ENCODE data around the gene HSD17B2. TPM values are rescaled to one million over a fixed set of nuclear protein-coding genes. Genes with fewer than 3 reads are reported as not detected.
A peak's percentile ranks its signal among the peaks of the same experiment; 100 is the strongest.

HSD17B2 gene
- total and polyA plus RNA-seq, 4 donors = 0.48 to 2.5 (median 1.1) TPM

GRCh38 chr16:82016263-82016662 is 18.8 kb upstream of the HSD17B2 start:
- DNase-seq (ENCODE audit: low read depth in 4 of 6, low spot score in 6 of 6) = peak in 1 of 6 donors; percentile 69
- Histone ChIP-seq H3K36me3 (ENCODE audit: control insufficient read depth, insufficient read depth, low read length) (no peaks in the 10 kb centered on the region), H3K27ac (ENCODE audit: low read depth, low read length) (no peak overlapping the region), H3K27me3 (ENCODE audit: control insufficient read depth, insufficient read depth, low read length) (peaks cover 4% of the 10 kb centered on the region), H3K4me1 (ENCODE audit: control insufficient read depth, insufficient read depth, low read length) (no peaks in the 10 kb centered on the region), H3K9me3 (ENCODE audit: control insufficient read depth, insufficient read depth, low read length) (peaks cover 2% of the 10 kb centered on the region), H3K4me3 (ENCODE audit: low read depth, low read length) (no peak overlapping the region)
- WGBS (ENCODE audit: insufficient coverage) = 56% methylated on average over 1 of the region's 7 CpGs

GRCh38 chr16:82016964-82017363 is 18.1 kb upstream of the HSD17B2 start:
- Histone ChIP-seq H3K4me3 (ENCODE audit: low read depth, low read length) (no peak overlapping the region), H3K9me3 (ENCODE audit: control insufficient read depth, insufficient read depth, low read length) (peaks cover 2% of the 10 kb centered on the region), H3K27me3 (ENCODE audit: control insufficient read depth, insufficient read depth, low read length) (no peaks in the 10 kb centered on the region), H3K4me1 (ENCODE audit: control insufficient read depth, insufficient read depth, low read length) (no peaks in the 10 kb centered on the region), H3K36me3 (ENCODE audit: control insufficient read depth, insufficient read depth, low read length) (no peaks in the 10 kb centered on the region), H3K27ac (ENCODE audit: low read depth, low read length) (no peak overlapping the region)
- 57% methylated on average over 1 of the region's 2 CpGs for WGBS (ENCODE audit: insufficient coverage)
- DNase-seq (ENCODE audit: low read depth in 4 of 6, low spot score in 6 of 6) = no peak

DNA sequence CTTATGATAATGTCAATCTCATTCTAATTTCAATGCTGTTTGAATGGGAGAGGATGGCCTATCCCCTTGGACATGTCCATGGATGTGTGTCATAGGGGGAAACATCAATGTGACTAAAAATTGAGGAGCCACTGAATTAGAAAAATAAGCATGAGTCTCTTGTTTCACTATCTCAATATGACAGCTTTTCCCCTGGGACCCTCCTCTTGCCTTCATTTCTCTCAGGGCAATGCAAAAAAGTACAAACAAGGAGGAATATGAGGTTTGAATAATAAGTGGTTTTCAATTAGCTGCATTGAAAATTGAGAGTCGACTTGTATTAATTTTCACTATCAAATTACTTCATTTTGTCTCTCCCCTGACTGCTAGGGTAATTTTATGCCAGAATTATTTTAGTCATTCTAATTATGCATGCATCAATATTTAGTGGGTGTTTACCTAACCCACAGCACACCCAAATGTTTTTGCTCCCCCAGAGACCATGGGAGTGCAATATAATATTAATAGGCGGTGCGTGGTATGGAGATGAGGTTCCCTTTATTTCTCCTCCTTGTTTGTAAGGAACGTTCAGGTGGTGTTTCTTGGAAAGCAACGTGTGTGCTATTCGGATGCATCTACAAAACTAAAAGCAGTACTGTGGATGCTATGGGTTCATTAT is 17.0 kb upstream of the HSD17B2 start:
- Histone ChIP-seq H3K27me3 (ENCODE audit: control insufficient read depth, insufficient read depth, low read length) (no peaks in the 10 kb centered on the region), H3K27ac (ENCODE audit: low read depth, low read length) (no peak overlapping the region), H3K4me1 (ENCODE audit: control insufficient read depth, insufficient read depth, low read length) (no peaks in the 10 kb centered on the region), H3K9me3 (ENCODE audit: control insufficient read depth, insufficient read depth, low read length) (peaks cover 2% of the 10 kb centered on the region), H3K4me3 (ENCODE audit: low read depth, low read length) (no peak overlapping the region), H3K36me3 (ENCODE audit: control insufficient read depth, insufficient read depth, low read length) (no peaks in the 10 kb centered on the region)
- DNase-seq (ENCODE audit: low read depth in 4 of 6, low spot score in 6 of 6) = peak in 1 of 6 donors; percentile 82
- 100% methylated on average over 2 of the region's 6 CpGs for WGBS (ENCODE audit: insufficient coverage)

DNA sequence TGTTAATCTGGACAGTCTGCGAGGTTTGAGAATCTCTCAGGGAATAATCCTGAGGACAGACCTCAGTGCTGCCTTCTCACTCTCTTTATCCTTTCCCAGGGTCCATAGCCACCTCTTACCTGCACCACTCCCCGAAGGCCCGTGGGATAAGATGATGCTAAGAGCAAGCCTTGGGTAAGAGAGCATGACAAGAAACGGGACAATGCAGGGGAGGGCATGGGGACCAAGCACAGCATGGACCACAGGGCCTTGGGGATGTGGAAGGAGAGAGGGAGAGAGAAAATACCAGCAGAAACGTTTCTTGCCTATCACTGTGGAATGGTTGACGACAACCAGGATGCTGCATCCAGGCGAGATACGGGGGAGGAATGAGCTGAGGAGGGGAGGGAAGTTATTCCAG is 15.5 kb upstream of the HSD17B2 start:
- DNase-seq (ENCODE audit: low read depth in 4 of 6, low spot score in 6 of 6) = no peak
- Histone ChIP-seq H3K4me1 (ENCODE audit: control insufficient read depth, insufficient read depth, low read length) (no peaks in the 10 kb centered on the region), H3K9me3 (ENCODE audit: control insufficient read depth, insufficient read depth, low read length) (peaks cover 2% of the 10 kb centered on the region), H3K36me3 (ENCODE audit: control insufficient read depth, insufficient read depth, low read length) (no peaks in the 10 kb centered on the region), H3K27me3 (ENCODE audit: control insufficient read depth, insufficient read depth, low read length) (no peaks in the 10 kb centered on the region), H3K4me3 (ENCODE audit: low read depth, low read length) (no peak overlapping the region), H3K27ac (ENCODE audit: low read depth, low read length) (no peak overlapping the region)
- 62% methylated on average over 5 of the region's 8 CpGs for WGBS (ENCODE audit: insufficient coverage)

DNA sequence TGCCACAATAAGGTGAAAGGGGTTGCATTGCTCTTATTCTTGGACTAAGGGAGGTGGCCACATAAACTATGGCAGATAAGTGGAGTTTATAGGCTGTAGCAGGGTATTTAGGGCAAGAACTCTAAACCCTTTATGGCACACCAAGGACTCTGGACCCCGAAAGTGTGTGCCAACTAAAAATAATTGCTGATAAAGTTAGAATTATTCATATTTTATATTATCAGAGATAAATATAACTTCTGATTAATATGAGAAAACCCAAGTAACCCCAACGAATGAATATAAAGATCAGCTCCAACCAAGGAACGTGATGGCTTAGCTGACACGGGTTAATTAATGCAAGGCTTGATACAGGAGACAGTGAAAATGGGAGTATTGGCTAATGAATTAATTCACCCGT is 15.0 kb upstream of the HSD17B2 start:
- no peaks in the 10 kb centered on the region for H3K36me3 ChIP-seq (ENCODE audit: control insufficient read depth, insufficient read depth, low read length)
- 72% methylated on average over 2 of the region's 5 CpGs for WGBS (ENCODE audit: insufficient coverage)
- H3K9me3 ChIP-seq (ENCODE audit: control insufficient read depth, insufficient read depth, low read length) = peaks cover 2% of the 10 kb centered on the region
- H3K4me3 ChIP-seq (ENCODE audit: low read depth, low read length) = no peak overlapping the region
- H3K4me1 ChIP-seq (ENCODE audit: control insufficient read depth, insufficient read depth, low read length) = no peaks in the 10 kb centered on the region
- no peak overlapping the region for H3K27ac ChIP-seq (ENCODE audit: low read depth, low read length)
- no peak for DNase-seq (ENCODE audit: low read depth in 4 of 6, low spot score in 6 of 6)
- no peaks in the 10 kb centered on the region for H3K27me3 ChIP-seq (ENCODE audit: control insufficient read depth, insufficient read depth, low read length)

- Histone ChIP-seq H3K9me3 (ENCODE audit: control insufficient read depth, insufficient read depth, low read length) (no peaks in the 10 kb centered on the region), H3K4me3 (ENCODE audit: low read depth, low read length) (no peak overlapping the region), H3K36me3 (ENCODE audit: control insufficient read depth, insufficient read depth, low read length) (no peaks in the 10 kb centered on the region), H3K27me3 (ENCODE audit: control insufficient read depth, insufficient read depth, low read length) (no peaks in the 10 kb centered on the region), H3K4me1 (ENCODE audit: control insufficient read depth, insufficient read depth, low read length) (no peaks in the 10 kb centered on the region), H3K27ac (ENCODE audit: low read depth, low read length) (no peak overlapping the region)
- no CpG with 5 or more reads among the region's 7 CpGs for WGBS (ENCODE audit: insufficient coverage)
- no peak for DNase-seq (ENCODE audit: low read depth in 4 of 6, low spot score in 6 of 6)
Observed at GRCh38 chr16:82023206-82023605, 11.8 kb upstream of the HSD17B2 start.

GRCh38 chr16:82024316-82024715 is 10.7 kb upstream of the HSD17B2 start:
- Histone ChIP-seq H3K36me3 (ENCODE audit: control insufficient read depth, insufficient read depth, low read length) (no peaks in the 10 kb centered on the region), H3K9me3 (ENCODE audit: control insufficient read depth, insufficient read depth, low read length) (no peaks in the 10 kb centered on the region), H3K4me3 (ENCODE audit: low read depth, low read length) (no peak overlapping the region), H3K27ac (ENCODE audit: low read depth, low read length) (no peak overlapping the region), H3K4me1 (ENCODE audit: control insufficient read depth, insufficient read depth, low read length) (no peaks in the 10 kb centered on the region), H3K27me3 (ENCODE audit: control insufficient read depth, insufficient read depth, low read length) (no peaks in the 10 kb centered on the region)
- no peak for DNase-seq (ENCODE audit: low read depth in 4 of 6, low spot score in 6 of 6)
- 100% methylated on average over 1 of the region's 1 CpG for WGBS (ENCODE audit: insufficient coverage)

DNA sequence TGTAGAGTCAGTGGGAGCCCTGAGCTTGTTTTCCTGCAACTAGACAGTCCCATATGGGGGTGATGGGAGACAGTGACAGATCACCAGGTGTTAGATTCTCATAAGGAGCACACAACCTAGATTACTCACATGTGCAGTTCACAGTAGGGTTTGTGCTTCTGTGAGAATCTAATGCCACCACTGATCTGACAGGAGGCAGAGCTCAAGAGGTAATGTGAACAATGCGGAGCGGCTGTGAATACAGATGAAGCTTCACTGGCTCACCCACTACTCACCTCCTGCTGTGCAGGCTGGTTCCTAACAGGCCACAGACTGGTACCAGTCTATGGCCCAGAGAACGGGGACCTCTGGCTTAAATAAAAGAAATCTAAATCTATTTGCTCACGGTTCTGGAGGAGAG is 10.2 kb upstream of the HSD17B2 start:
- no peak overlapping the region for H3K4me3 ChIP-seq (ENCODE audit: low read depth, low read length)
- 60% methylated on average over 1 of the region's 4 CpGs for WGBS (ENCODE audit: insufficient coverage)
- no peaks in the 10 kb centered on the region for H3K27me3 ChIP-seq (ENCODE audit: control insufficient read depth, insufficient read depth, low read length)
- no peak overlapping the region for H3K27ac ChIP-seq (ENCODE audit: low read depth, low read length)
- no peaks in the 10 kb centered on the region for H3K4me1 ChIP-seq (ENCODE audit: control insufficient read depth, insufficient read depth, low read length)
- DNase-seq (ENCODE audit: low read depth in 4 of 6, low spot score in 6 of 6) = no peak
- no peaks in the 10 kb centered on the region for H3K36me3 ChIP-seq (ENCODE audit: control insufficient read depth, insufficient read depth, low read length)
- H3K9me3 ChIP-seq (ENCODE audit: control insufficient read depth, insufficient read depth, low read length) = no peaks in the 10 kb centered on the region

GRCh38 chr16:82027629-82028064 is 7.4 kb upstream of the HSD17B2 start:
- H3K4me3 ChIP-seq (ENCODE audit: low read depth, low read length) = no peak overlapping the region
- no peaks in the 10 kb centered on the region for H3K4me1 ChIP-seq (ENCODE audit: control insufficient read depth, insufficient read depth, low read length)
- no peak overlapping the region for H3K27ac ChIP-seq (ENCODE audit: low read depth, low read length)
- no CpG with 5 or more reads among the region's 7 CpGs for WGBS (ENCODE audit: insufficient coverage)
- H3K27me3 ChIP-seq (ENCODE audit: control insufficient read depth, insufficient read depth, low read length) = no peaks in the 10 kb centered on the region
- H3K36me3 ChIP-seq (ENCODE audit: control insufficient read depth, insufficient read depth, low read length) = no peaks in the 10 kb centered on the region
- no peak for DNase-seq (ENCODE audit: low read depth in 4 of 6, low spot score in 6 of 6)
- H3K9me3 ChIP-seq (ENCODE audit: control insufficient read depth, insufficient read depth, low read length) = no peaks in the 10 kb centered on the region
